Adrenal gland (tissue), 12 donors: ENCODE data around the gene SDR42E1. TPM values are rescaled to one million over a fixed set of nuclear protein-coding genes. Genes with fewer than 3 reads are reported as not detected.
"Not testable (repeated sequence)": the region's sequence is repeated elsewhere in the genome, so short reads cannot be mapped to it uniquely, and the experiment has no call there.

ENCODE experiments used
- DNase-seq, 7 donors: peaks; one replicate each; pipeline ENCODE4 v3.0.0-alpha.2; 2019 to 2020
- H3K27ac ChIP-seq, 5 donors: fragments of 200-600 bp; sonication (generic) in 4 of 5; 1 replicate in 3 of 5; 2 replicates in 2 of 5; pipeline versions ENCODE4 v1.5.1 to v1.8.0; 2016 to 2020; ENCODE audit warnings: mild to moderate bottlenecking in 1 of 5
- H3K27me3 ChIP-seq: fragments of 200-600 bp; 2 replicates; pipeline ENCODE4 v1.8.0; 2021
- H3K36me3 ChIP-seq, 2 donors: fragments of 200-600 bp; replicated peaks in 1 of 2; 1 replicate in 1 of 2; 2 replicates in 1 of 2; pipeline versions ENCODE4 v1.5.1 to v1.8.0; 2018 to 2022
- H3K4me1 ChIP-seq, 2 donors: fragments of 200-600 bp; replicated peaks in 1 of 2; 1 replicate in 1 of 2; 2 replicates in 1 of 2; pipeline versions ENCODE4 v1.5.1 to v1.8.0; 2018 to 2021
- H3K4me3 ChIP-seq, 4 donors: fragments of 200-600 bp; sonication (generic) in 3 of 4; one replicate each; pipeline ENCODE4 v1.5.1; 2016 to 2018
- H3K9me3 ChIP-seq, 3 donors: fragments of 200-600 bp; sonication (generic) in 1 of 3; replicated peaks in 1 of 3; 1 replicate in 2 of 3; 2 replicates in 1 of 3; pipeline versions ENCODE4 v1.5.1 to v1.8.0; 2016 to 2021
- CTCF ChIP-seq, 6 experiments: fragments of 450-650 bp in 4 of 6; fragments of 200-600 bp in 2 of 6; sonication (generic) in 1 of 6; IDR thresholded peaks; 1 replicate in 5 of 6; 2 replicates in 1 of 6; pipeline versions ENCODE4 v1.5.1 to v1.8.0; 2016 to 2021; ENCODE audit warnings: antibody characterized with exemption in 6 of 6, mild to moderate bottlenecking in 2 of 6, moderate library complexity in 1 of 6
- POLR2A ChIP-seq, 2 donors: fragments of 450-650 bp; IDR thresholded peaks; one replicate each; pipeline ENCODE4 v1.6.1; 2017; ENCODE audit warnings: antibody characterized with exemption in 2 of 2, mild to moderate bottlenecking in 2 of 2, moderate library complexity in 1 of 2
- WGBS, 4 donors: extraction: QIAGEN DNeasy Blood & Tissue Kit in 2 of 4; methylation state at CpG; one replicate each; pipeline versions ENCODE4 v1.1.5 to v1.1.7; 2013 to 2017; 5-methylcytosine and 5-hydroxymethylcytosine counted together
- intact Hi-C, 2 donors: fragments of 100-400 bp; cut with DNase I; formaldehyde crosslinking; loops; one replicate each; pipeline versions ENCODE4 v1.14.1 to v1.15.0; 2022 to 2023
- polyA plus RNA-seq, 3 donors: library from polyadenylated mRNA; stranded (reverse); fragments of 200-250 nt in 2 of 3; fragments of 350-450 nt in 1 of 3; fragmentation: Illumina TruSeq in 1 of 3; extraction: RNeasy Lipid Tissue Mini Kit (QIAGEN cat#74804) in 1 of 3; gene quantifications; one replicate each; pipeline ENCODE4 v1.2.3, GENCODE V29; 2013 to 2014
- total RNA-seq, 9 donors: library from RNA; depleted of rRNA in 4 of 9; stranded (reverse); fragments of >200 nt in 4 of 9; fragments of 120-200 nt in 1 of 9; fragmentation: NEBNext Ultra II Directional in 1 of 9; extraction: Animal tissue kit (Norgen Biotek cat#: 25700) in 1 of 9; gene quantifications; one replicate each; pipeline versions ENCODE4 v1.1.0 to v1.2.4, GENCODE V29; 2013 to 2023
- donor health status: healthy with polysubstance abuse.
- donor health status: Bipolar disorder and iron deficiency.
- donor health status: DM: yes; HTN: yes; CAD: no.
- donor health status: DM: no; HTN: no; CAD: no.
- donor health status: DM: no; HTN: no; CAD: no.
- donor health status: DM: yes; HTN: yes; CAD: no.

Gene SDR42E1
- total and polyA plus RNA-seq, 12 donors, result 0.10 to 0.94 (median 0.28) TPM; not detected in 1

GRCh38 chr16:82013139-82013538, 1.9 kb upstream of the SDR42E1 start:
- H3K4me1 ChIP-seq, result no peaks in the 10 kb centered on the region
- WGBS, 4 donors, result 56 to 72% (median 62%) methylated on average over 2 of the region's 2 CpGs
- no peak overlapping the region for H3K27ac ChIP-seq
- no peak for DNase-seq
- H3K9me3 ChIP-seq, result no peaks in the 10 kb centered on the region
- TF ChIP-seq CTCF (IDR thresholded peaks at IDR 0.05) (no peak), POLR2A (IDR thresholded peaks at IDR 0.05) (no peak)
- H3K4me3 ChIP-seq, result no peak overlapping the region
- intact Hi-C loops, result no loop called here
- H3K27me3 ChIP-seq, result peaks cover 23% of the 10 kb centered on the region
- H3K36me3 ChIP-seq, result no peaks in the 10 kb centered on the region

GRCh38 chr16:82010649-82011048, 621 bp downstream of the SDR42E1 start:
- no peaks in the 10 kb centered on the region for H3K9me3 ChIP-seq
- peaks cover 23% of the 10 kb centered on the region for H3K27me3 ChIP-seq
- TF ChIP-seq CTCF (IDR thresholded peaks at IDR 0.05) (no peak), POLR2A (IDR thresholded peaks at IDR 0.05) (no peak)
- 72 to 85% (median 76%) methylated on average over 8 of the region's 8 CpGs for WGBS, 4 donors
- no peak for DNase-seq
- no peaks in the 10 kb centered on the region for H3K36me3 ChIP-seq
- H3K4me3 ChIP-seq, result peak overlapping the region in 1 of 4 donors; percentile 34
- no peaks in the 10 kb centered on the region for H3K4me1 ChIP-seq
- no peak overlapping the region for H3K27ac ChIP-seq
- intact Hi-C loops, result no loop called here

- H3K9me3 ChIP-seq, H3K36me3 ChIP-seq, DNase-seq, H3K27ac ChIP-seq, H3K4me3 ChIP-seq, H3K4me1 ChIP-seq, intact Hi-C loops: not testable (repeated sequence)
- peaks cover 23% of the 10 kb centered on the region for H3K27me3 ChIP-seq
- WGBS, 4 donors, result 71 to 88% (median 76%) methylated on average over 4 of the region's 4 CpGs
Measured at GRCh38 chr16:82009789-82010188, 1.5 kb downstream of the SDR42E1 start.

- no peak for DNase-seq
- H3K27ac ChIP-seq, result no peak overlapping the region
- no peak overlapping the region for H3K4me3 ChIP-seq
- intact Hi-C loops, result no loop called here
- no peaks in the 10 kb centered on the region for H3K9me3 ChIP-seq
- TF ChIP-seq POLR2A (IDR thresholded peaks at IDR 0.05) (no peak), CTCF (IDR thresholded peaks at IDR 0.05) (no peak)
- H3K27me3 ChIP-seq, result peaks cover 23% of the 10 kb centered on the region
- H3K4me1 ChIP-seq, result no peaks in the 10 kb centered on the region
- no peaks in the 10 kb centered on the region for H3K36me3 ChIP-seq
- WGBS, 4 donors, result 83 to 92% (median 89%) methylated on average over 6 to 9 of the region's 9 CpGs
Measured at GRCh38 chr16:82008957-82009592, 2.2 kb downstream of the SDR42E1 start.

GRCh38 chr16:82007189-82007588, 4.1 kb downstream of the SDR42E1 start:
- 63 to 85% (median 72%) methylated on average over 2 of the region's 2 CpGs for WGBS, 4 donors
- no peak overlapping the region for H3K4me3 ChIP-seq
- no peaks in the 10 kb centered on the region for H3K9me3 ChIP-seq
- H3K27me3 ChIP-seq, result peaks cover 20% of the 10 kb centered on the region
- H3K27ac ChIP-seq, result no peak overlapping the region
- intact Hi-C loops, result no loop called here
- H3K4me1 ChIP-seq, result no peaks in the 10 kb centered on the region
- no peak for DNase-seq
- no peak for TF ChIP-seq POLR2A (IDR thresholded peaks at IDR 0.05)
- no peak for TF ChIP-seq CTCF (IDR thresholded peaks at IDR 0.05)
- H3K36me3 ChIP-seq, result no peaks in the 10 kb centered on the region
